ENCODE results near the gene ERC2.

Gene ERC2

DNA sequence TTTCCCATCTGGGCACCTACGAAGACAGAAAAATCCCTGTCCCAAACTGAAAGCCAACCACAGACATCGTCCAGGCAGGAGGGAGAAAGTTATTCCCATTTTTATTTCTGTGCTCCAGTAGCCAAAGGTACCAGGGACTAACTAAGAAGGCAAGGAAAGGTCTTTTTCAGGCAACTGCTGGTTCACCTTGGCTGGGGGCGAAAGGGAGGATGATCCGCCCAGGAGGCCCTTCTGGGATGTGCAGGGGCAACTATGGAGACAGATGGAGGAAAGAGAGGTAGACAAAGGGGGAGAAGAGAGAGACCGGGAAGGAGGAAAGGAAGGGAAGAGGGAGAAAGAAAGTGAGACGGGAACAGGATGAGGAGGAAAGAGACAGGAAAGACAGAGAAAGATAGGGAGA is 994.5 kb downstream of the ERC2 start:
- in situ Hi-C loops (cut with MboI; ENCODE audit: low sequenced_read_pairs) = no loop called here

DNA sequence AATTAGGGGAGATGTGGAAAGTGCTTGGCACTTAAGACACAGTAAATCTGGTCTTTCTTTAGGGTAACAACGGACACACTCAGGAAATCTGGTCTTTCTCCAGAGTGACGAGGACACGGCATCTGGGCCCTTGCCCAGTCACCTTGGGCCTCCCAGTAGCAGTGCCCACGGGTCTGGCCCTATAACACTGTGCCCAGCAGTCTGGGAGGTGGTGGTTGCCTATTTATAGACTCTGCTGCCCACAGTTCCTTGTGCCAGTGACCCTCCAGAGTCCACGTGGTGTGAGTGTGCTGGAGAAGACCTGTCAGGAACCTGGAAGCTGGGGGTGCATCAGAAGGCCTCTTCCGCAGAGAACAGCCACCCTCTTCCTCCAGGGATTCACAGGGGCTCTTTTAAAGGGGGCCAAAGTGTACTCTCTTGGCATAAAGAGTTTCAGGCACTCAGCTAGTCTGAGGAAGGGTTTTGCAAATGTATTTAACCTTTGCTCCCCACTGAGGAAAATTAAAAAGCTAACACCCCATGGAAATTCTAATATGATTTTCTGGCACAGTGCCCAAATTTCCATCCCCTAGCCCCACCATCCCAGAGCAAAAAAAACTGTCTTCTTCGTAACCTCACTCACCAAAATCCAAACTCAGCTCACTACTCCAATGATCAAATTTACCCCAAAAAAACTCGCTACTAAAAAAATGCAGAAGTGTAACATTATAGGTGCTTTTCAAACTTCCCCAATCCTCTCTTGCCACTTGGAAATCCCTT is 996.6 kb downstream of the ERC2 start:
- in situ Hi-C loops (cut with MboI; ENCODE audit: low sequenced_read_pairs) = no loop called here

DNA sequence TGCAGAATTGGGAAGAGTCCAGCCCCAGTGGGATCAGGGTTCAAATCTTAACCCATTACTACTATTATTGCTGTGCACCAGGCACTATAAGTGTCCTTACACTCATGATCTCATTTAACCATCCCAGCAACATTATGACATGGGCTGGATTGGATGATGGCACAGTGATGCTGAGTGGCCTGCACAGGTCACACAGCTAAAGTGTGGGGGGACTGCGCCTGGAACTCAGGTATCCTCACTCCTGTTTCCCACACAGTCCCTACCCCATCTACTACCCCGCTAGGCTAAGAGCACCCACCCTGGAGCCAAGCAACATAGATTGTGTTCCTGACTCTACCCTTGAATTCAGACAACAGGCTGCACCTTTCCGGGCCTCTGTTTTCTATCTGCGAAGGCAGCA is 997.2 kb downstream of the ERC2 start:
- in situ Hi-C loops (cut with MboI; ENCODE audit: low sequenced_read_pairs) = no loop called here

GRCh38 chr3:55469957-55470526 is 998.2 kb downstream of the ERC2 start:
- in situ Hi-C loops (cut with MboI; ENCODE audit: low sequenced_read_pairs) = no loop called here

- in situ Hi-C loops (cut with MboI; ENCODE audit: low sequenced_read_pairs) = no loop called here
Measured at GRCh38 chr3:55468251-55468650, 1000.0 kb downstream of the ERC2 start.

DNA sequence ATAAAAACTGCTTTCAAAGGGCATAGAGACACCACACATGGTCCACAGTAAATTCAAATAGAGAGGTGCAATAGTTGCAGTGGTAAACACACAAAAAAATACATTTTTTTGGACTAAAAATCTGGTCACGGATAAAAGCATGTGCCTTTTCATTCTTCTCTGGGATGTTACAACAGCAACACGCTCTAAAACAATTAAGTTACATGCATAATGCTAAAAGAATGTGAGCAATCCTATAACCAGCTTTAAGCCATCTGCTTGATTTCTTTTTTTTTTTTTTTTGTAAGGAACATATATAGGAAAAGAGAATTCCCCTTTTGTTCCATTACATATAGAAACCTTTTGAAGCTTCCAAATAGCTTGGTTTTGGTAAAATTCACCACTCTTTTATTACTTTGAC is 1001.2 kb downstream of the ERC2 start:
- in situ Hi-C loops (cut with MboI; ENCODE audit: low sequenced_read_pairs) = no loop called here

GRCh38 chr3:55466526-55466925 is 1001.7 kb downstream of the ERC2 start:
- in situ Hi-C loops (cut with MboI; ENCODE audit: low sequenced_read_pairs) = no loop called here

- in situ Hi-C loops (cut with MboI; ENCODE audit: low sequenced_read_pairs) = no loop called here
Measured at GRCh38 chr3:55461896-55462295, 1006.4 kb downstream of the ERC2 start.

DNA sequence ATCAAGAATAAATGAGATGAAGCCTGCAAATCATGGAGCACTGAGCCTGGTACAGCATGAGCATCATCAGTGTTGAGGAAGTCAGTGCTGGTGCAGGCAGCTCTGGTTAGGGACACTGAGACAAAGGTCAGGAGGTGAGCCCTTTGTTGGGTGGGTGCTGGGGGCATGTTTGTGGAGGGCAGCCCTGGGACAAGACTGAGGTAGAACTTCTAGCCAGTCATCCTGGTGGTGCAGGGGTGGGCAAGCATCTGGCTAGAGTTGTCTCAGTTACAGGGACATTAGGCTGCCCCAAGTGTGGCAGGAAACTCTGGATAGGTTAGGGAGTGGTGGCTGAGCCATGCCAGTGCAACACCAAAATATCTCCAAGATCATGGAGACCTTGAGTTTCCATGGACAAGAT is 1008.4 kb downstream of the ERC2 start:
- in situ Hi-C loops (cut with MboI; ENCODE audit: low sequenced_read_pairs) = no loop called here
